GM18907 (cell line): ENCODE results near the gene DENND6B.
"Not testable (repeated sequence)": the region's sequence is repeated elsewhere in the genome, so short reads cannot be mapped to it uniquely, and the experiment has no call there.

Source experiments
- ATAC-seq: cut with Tn5 transposase; IDR thresholded peaks from one replicate; pipeline ENCODE4 v1.9.1; 2021; ENCODE audit warnings: mild to moderate bottlenecking, moderate library complexity; ENCODE audit not compliant: unreplicated experiment

Gene DENND6B, protein sequence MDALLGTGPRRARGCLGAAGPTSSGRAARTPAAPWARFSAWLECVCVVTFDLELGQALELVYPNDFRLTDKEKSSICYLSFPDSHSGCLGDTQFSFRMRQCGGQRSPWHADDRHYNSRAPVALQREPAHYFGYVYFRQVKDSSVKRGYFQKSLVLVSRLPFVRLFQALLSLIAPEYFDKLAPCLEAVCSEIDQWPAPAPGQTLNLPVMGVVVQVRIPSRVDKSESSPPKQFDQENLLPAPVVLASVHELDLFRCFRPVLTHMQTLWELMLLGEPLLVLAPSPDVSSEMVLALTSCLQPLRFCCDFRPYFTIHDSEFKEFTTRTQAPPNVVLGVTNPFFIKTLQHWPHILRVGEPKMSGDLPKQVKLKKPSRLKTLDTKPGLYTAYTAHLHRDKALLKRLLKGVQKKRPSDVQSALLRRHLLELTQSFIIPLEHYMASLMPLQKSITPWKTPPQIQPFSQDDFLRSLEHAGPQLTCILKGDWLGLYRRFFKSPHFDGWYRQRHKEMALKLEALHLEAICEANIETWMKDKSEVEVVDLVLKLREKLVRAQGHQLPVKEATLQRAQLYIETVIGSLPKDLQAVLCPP

DNA sequence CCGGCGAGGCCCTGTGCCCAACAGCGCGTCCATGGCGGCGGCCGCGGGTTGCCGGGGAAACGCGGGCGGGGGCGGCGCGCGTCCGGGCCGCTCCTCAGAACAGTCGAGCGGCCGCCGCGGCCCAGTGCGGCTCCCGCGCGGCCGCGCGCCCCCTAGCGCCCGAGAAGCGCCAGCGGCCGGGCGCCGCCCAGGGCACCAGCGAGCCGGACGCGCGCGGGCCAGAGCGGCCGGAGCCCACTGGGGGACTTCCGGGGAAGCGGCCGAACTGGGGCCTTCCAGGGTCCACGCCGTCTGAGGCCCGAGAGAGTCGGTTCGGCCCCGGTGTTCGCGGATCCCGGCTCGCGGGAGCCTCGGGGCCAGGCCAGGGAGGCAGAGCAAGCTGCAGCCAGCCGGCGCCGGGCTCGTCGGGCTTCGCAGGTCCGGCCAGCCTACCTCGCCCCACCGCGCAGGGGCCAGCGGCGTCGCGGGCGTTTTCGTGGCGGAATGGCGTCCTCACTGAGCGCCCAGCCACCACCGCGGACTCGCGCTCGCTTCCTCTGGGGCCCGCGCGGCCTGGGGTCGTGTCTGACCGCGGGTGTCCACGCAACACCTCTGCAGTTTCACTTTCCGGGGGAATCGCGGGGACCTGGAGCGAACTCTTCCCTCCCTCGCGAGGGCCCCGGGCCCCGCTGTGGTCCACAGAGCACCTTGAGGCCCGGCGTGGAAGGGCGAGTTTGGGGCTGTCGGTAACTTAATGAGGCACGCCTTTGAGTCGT, at the start of gene DENND6B:
DENND6B (minus strand) TSS at position 57 of the 755 bp plus-strand sequence; CDS start at position 33, 24 bp downstream.
- peak; percentile 74 for ATAC-seq

DNA sequence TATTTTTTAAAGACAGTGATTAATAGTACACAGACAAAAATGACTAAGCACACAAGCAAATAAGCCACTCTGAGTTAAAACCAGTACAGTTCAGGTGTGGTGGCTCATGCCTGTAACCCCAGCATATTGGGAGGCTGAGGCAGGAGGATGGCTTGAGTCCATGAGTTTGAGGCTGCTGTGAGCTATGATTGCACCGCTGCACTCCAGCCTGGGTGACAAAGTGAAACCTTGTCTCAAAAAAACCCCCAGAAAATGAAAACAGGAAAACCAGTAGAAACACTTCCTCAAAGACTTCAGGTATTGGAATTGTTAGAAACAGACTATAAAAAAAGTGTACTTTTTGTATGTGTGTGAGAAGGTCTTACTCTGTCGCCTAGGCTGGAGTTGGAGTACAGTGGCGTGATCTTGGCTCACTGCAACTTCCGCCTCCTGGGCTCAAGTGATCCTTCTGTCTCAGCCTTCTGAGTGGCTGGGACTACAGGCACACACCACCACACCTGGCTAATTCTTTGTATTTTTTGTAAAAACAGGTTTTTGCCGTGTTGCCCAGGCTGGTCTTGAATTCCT, 49.4 kb upstream of the DENND6B start:
- no peak for ATAC-seq

DNA sequence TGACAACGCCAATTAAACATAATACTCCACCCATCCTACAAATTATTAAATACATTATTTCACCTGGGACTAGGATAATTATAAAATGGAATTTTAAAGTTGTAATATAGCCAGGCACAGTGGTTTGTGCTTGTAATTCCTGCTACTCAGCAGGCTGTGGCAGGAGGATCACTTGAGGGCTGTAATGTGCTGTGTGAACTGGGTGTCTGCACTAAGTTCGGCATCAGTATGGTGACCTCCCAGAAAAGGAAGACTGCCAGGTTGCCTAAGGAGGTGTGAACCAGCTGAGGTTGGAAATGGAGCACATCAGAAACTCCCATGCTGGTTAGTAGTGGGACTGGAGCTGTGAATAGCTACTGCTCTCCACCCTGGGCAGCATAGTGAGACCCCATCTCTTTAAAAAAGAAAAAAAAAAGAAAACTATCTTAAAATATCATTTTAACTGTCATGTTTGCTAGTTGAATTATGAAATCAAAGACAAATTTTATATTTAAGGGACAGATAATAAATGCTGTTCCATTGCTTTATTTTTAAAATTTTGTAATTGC, 44.4 kb upstream of the DENND6B start:
- ATAC-seq = no peak

GRCh38 chr22:50367778-50368500, 41.1 kb upstream of the DENND6B start:
- ATAC-seq = no peak

DNA sequence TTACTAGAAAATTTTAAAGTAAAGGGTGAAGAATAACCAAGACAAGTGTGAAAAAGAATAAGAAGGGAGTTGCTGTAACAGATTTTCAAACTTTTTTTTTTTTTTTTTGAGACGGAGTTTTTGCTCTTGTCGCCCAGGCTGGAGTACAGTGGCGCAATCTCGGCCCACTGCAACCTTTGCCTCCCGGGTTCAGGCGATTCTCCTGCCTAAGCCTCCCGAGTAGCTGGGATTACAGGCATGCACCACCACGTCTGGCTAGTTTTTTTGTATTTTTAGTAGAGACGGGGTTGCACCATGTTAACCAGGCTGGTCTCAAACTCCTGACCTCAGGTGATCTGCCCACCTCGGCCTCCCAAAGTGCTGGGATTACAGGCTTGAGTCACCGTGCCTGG, 37.0 kb upstream of the DENND6B start:
- ATAC-seq = not testable (repeated sequence)

- ATAC-seq = no peak
Measured at GRCh38 chr22:50363166-50363802, 36.5 kb upstream of the DENND6B start.

GRCh38 chr22:50361688-50362087, 34.9 kb upstream of the DENND6B start:
- ATAC-seq = no peak

DNA sequence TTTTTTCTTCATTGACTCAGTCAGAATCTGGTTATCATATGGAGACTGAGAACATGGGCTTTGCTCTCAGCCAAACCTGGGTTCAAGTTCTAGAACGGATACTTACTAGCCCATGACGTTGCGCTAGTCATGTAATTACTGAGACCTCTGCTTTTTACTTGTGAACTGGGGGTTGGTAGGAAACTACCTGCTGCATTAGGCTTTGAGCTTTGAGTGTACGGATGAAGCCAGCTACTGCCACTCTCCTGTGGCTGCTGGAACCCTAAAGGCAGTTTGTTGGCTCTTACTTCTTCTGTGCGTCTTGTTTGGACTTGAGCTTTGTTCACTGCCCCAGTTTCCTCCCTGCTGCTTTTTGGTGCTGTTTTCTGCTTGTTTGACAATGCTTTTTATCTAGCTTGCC, 34.4 kb upstream of the DENND6B start:
- no peak for ATAC-seq

DNA sequence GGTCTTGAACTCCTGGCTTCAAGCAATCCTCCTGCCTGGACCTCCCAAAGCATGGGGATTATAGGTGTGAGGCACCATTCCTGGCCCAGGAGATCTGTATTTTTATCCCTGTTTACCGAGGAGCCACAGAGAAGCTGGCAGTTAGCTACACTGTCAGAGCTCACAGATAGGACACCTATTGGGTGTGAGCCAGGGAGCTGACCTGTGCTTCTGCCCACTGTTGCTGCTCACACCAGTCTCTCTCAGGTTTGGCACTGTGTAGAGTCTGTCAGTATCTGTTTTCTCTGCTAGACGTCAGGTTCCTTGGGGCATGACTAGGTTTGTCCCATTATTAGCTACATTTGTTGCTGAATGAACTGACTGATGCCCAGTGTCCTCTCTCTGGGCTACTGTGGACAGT, 33.8 kb upstream of the DENND6B start:
- ATAC-seq = no peak

- no peak for ATAC-seq
Measured at GRCh38 chr22:50357756-50358155, 30.9 kb upstream of the DENND6B start.

DNA sequence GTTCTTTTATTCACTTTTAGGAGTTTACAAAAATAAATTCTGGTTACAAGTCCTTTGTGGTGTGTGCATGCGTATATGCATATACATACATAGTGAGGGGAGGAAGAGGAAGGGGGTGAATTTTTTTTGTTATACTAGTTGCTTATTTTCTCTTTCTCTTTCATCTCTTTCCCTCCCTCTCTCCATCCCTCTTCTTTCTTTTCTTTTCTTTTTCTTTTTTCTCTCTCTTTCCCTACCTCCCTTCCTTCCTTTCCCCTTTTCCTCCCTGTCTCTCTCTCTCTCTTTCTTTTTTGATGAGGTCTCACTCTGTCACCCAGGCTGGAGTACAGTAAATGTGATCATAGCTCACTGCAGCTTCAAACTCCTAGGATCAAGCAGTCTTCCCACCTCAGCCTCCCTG, 30.4 kb upstream of the DENND6B start:
- ATAC-seq = no peak

GRCh38 chr22:50356186-50356585, 29.4 kb upstream of the DENND6B start:
- ATAC-seq = no peak

DNA sequence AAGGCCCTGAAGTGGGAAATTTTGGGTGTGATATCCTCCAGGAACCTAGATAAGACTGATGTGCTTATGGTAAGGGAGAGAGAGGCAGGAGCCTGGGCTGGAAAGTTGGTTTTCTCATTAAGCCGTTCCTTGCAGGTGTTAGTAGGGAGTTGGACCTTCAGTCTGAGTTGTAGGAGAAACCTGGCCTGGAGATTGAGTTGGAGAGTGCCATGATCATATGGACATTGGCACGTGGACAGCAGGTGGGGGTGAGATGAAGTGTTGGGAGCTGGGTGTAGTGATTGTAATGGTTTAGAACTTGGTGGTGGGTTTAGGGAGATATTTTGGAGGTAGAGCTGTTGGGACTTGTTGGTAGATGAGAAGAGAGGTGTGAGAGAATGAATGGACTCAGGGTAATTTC, 21.2 kb upstream of the DENND6B start:
- no peak for ATAC-seq

DNA sequence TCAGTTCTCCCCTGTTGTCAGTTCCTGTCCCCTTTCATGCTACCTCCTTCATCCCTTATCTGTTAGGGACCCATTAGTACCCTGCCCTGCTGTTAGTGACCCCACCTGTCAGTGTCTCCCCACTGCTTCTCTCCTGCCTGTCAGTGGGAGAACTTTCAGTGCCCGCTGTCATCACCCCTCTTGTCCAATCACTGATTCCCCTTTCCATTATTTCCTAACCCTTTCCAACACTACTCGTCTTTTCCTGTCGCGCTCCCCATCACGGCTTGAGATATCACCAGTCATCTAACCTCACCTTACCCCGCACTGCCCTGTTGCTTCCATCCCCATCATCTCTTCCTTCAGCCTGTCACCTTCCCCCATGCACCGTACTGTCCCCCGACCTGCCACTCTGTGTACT, 20.3 kb upstream of the DENND6B start:
- no peak for ATAC-seq

DNA sequence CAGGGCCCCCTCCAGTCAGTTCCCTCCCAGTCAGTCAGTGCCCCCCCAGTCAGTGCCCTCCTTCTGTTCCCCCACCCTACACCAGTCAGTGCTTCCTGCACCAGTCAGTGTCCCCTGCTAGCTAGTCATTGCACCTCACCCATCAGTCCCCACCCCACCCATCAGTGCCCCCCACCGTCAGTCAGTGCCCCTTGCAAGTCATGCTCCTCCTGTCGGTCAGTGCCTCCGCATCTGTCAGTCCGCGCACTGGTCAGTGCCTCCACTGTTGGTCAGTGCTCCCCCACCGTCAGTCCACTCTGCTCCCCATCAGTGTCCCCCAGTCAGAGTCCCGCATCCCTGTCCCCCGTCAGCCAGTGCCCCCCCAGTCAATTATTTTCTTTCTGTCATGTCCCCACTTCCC, 19.7 kb upstream of the DENND6B start:
- no peak for ATAC-seq

- ATAC-seq = no peak
Measured at GRCh38 chr22:50343541-50343935, 16.7 kb upstream of the DENND6B start.

- ATAC-seq = peak; percentile 73
Measured at GRCh38 chr22:50342651-50343540, 16.1 kb upstream of the DENND6B start, which contains the start of gene PPP6R2. Gene PPP6R2, plus strand, starts transcription at chr22:50343327. Its CDS starts 50,582 bp downstream, at chr22:50393909.

GRCh38 chr22:50341977-50342650, 15.3 kb upstream of the DENND6B start:
- ATAC-seq = peak; percentile 70
